Neural cell (in vitro differentiated cells): Measurements from ENCODE around the gene ISG15. TPM values are rescaled to one million over a fixed set of nuclear protein-coding genes. Genes with fewer than 3 reads are reported as not detected.

Experiments
- H2AFZ ChIP-seq: fragments of 200-600, 300-800 bp; sonication (generic), shearing (Covaris generic); 2 replicates; pipeline ENCODE4 v1.6.0; 2014; ENCODE audit warnings: low read depth, mild to moderate bottlenecking, antibody characterized with exemption, low read length, moderate library complexity
- H3F3A ChIP-seq: fragments of 200-600 bp; shearing (Covaris generic); 2 replicates; pipeline ENCODE4 v1.6.1; 2016; ENCODE audit warnings: mild to moderate bottlenecking, moderate library complexity, mixed read lengths, antibody characterized with exemption, low read length; ENCODE audit not compliant: insufficient read depth, poor library complexity, severe bottlenecking
- H3K27ac ChIP-seq: fragments of 200-600, 300-800 bp; sonication (generic), shearing (Covaris generic); 2 replicates; pipeline ENCODE4 v1.5.1; 2014; ENCODE audit warnings: mild to moderate bottlenecking, low read length, moderate library complexity
- H3K27me3 ChIP-seq: fragments of 300-800, 200-600 bp; sonication (generic), shearing (Covaris generic); 2 replicates; pipeline ENCODE4 v1.6.0; 2014; ENCODE audit warnings: mild to moderate bottlenecking, low read depth, low read length, moderate library complexity; ENCODE audit not compliant: insufficient read depth
- H3K36me3 ChIP-seq: fragments of 300-800, 200-600 bp; sonication (generic), shearing (Covaris generic); 2 replicates; pipeline ENCODE4 v1.5.1; 2014; ENCODE audit warnings: mild to moderate bottlenecking, antibody characterized with exemption, low read length, moderate library complexity; ENCODE audit not compliant: insufficient read depth
- H3K4me2 ChIP-seq: fragments of 300-800, 200-600 bp; sonication (generic), shearing (Covaris generic); 2 replicates; pipeline ENCODE4 v1.6.0; 2014; ENCODE audit warnings: mild to moderate bottlenecking, low read length
- H3K4me3 ChIP-seq: fragments of 300-800, 200-600 bp; sonication (generic), shearing (Covaris generic); 2 replicates; pipeline ENCODE4 v1.5.1; 2014; ENCODE audit warnings: mild to moderate bottlenecking, low read length, moderate library complexity
- H3K79me2 ChIP-seq: fragments of 200-600 bp; shearing (Covaris generic); replicated peaks from 2 replicates; pipeline ENCODE4 v1.6.0; 2014; ENCODE audit warnings: mild to moderate bottlenecking, low read length, moderate library complexity; ENCODE audit not compliant: insufficient read depth
- H3K9ac ChIP-seq: fragments of 300-800, 200-600 bp; sonication (generic), shearing (Covaris generic); 2 replicates; pipeline ENCODE4 v1.6.1; 2016; ENCODE audit warnings: mild to moderate bottlenecking, low read length, mixed read lengths
- H3K9me2 ChIP-seq: fragments of 200-600 bp; shearing (Covaris generic); 2 replicates; pipeline ENCODE4 v1.6.1; 2016; ENCODE audit warnings: mild to moderate bottlenecking, low read length, mixed read lengths; ENCODE audit not compliant: insufficient read depth
- H3K9me3 ChIP-seq: fragments of 200-600, 300-800 bp; sonication (generic), shearing (Covaris generic); 2 replicates; pipeline ENCODE4 v1.6.1; 2016; ENCODE audit warnings: mild to moderate bottlenecking, mixed run types, low read length, moderate library complexity, mixed read lengths
- H4K20me1 ChIP-seq: fragments of 200-600 bp; shearing (Covaris generic); 2 replicates; pipeline ENCODE4 v1.6.1; 2016; ENCODE audit warnings: mild to moderate bottlenecking, mixed run types; ENCODE audit not compliant: insufficient read depth
- CTCF ChIP-seq: fragments of 450-650 bp; IDR thresholded peaks from 2 replicates; pipeline ENCODE4 v1.5.1; 2014; ENCODE audit warnings: antibody characterized with exemption, mild to moderate bottlenecking, moderate library complexity; ENCODE audit not compliant: poor library complexity, severe bottlenecking
- EP300 ChIP-seq: fragments of 450-650 bp; conservative IDR thresholded peaks from 2 replicates; pipeline ENCODE4 v1.6.1; 2014; ENCODE audit warnings: antibody characterized with exemption, mild to moderate bottlenecking, moderate library complexity; ENCODE audit not compliant: poor library complexity, severe bottlenecking
- EZH2 ChIP-seq: fragments of 200-600, 300-800 bp; shearing (Covaris generic), sonication (generic); IDR thresholded peaks from 2 replicates; pipeline ENCODE4 v1.6.1; 2014; ENCODE audit warnings: antibody characterized with exemption, low read length, borderline replicate concordance, mild to moderate bottlenecking; ENCODE audit not compliant: insufficient read depth, poor library complexity, severe bottlenecking
- MXI1 ChIP-seq: fragments of 450-650 bp; conservative IDR thresholded peaks from 2 replicates; pipeline ENCODE4 v1.6.1; 2014; ENCODE audit warnings: antibody characterized with exemption, mild to moderate bottlenecking; ENCODE audit not compliant: poor library complexity, severe bottlenecking
- POLR2AphosphoS5 ChIP-seq: IDR thresholded peaks from 2 replicates; pipeline ENCODE4 v1.6.1; 2012
- RAD21 ChIP-seq: fragments of 450-650 bp; conservative IDR thresholded peaks from 2 replicates; pipeline ENCODE4 v1.6.1; 2014; ENCODE audit warnings: antibody characterized with exemption, mild to moderate bottlenecking, moderate library complexity
- SMC3 ChIP-seq: fragments of 450-650 bp; conservative IDR thresholded peaks from 2 replicates; pipeline ENCODE4 v1.6.1; 2014; ENCODE audit warnings: antibody characterized with exemption, mild to moderate bottlenecking, moderate library complexity; ENCODE audit not compliant: poor library complexity
- TAF1 ChIP-seq: IDR thresholded peaks from 2 replicates; pipeline ENCODE4 v1.6.1; 2012; ENCODE audit warnings: low read depth
- polyA plus RNA-seq: library from polyadenylated mRNA; depleted of rRNA; stranded (reverse); fragments of >200 nt; gene quantifications from 2 replicates; pipeline ENCODE4 v1.2.3, GENCODE V29; 2014
- TF ChIP-seq, protein P1 (sequence below): IDR thresholded peaks from 2 replicates; pipeline ENCODE4 v1.6.1; 2012; ENCODE audit warnings: borderline replicate concordance

ISG15 gene
- polyA plus RNA-seq, 1 donor from 2014 or later, result 8.0 TPM

GRCh38 chr1:1025730-1026129, 12.4 kb downstream of the ISG15 start:
- H3F3A ChIP-seq, result no peaks in the 10 kb centered on the region
- H2AFZ ChIP-seq, result no peak overlapping the region
- no peak for TF ChIP-seq TAF1
- TF ChIP-seq EZH2, result no peak
- no peak for TF ChIP-seq RAD21
- no peak for TF ChIP-seq POLR2AphosphoS5
- no peak for TF ChIP-seq MXI1
- TF ChIP-seq, protein P1, sequence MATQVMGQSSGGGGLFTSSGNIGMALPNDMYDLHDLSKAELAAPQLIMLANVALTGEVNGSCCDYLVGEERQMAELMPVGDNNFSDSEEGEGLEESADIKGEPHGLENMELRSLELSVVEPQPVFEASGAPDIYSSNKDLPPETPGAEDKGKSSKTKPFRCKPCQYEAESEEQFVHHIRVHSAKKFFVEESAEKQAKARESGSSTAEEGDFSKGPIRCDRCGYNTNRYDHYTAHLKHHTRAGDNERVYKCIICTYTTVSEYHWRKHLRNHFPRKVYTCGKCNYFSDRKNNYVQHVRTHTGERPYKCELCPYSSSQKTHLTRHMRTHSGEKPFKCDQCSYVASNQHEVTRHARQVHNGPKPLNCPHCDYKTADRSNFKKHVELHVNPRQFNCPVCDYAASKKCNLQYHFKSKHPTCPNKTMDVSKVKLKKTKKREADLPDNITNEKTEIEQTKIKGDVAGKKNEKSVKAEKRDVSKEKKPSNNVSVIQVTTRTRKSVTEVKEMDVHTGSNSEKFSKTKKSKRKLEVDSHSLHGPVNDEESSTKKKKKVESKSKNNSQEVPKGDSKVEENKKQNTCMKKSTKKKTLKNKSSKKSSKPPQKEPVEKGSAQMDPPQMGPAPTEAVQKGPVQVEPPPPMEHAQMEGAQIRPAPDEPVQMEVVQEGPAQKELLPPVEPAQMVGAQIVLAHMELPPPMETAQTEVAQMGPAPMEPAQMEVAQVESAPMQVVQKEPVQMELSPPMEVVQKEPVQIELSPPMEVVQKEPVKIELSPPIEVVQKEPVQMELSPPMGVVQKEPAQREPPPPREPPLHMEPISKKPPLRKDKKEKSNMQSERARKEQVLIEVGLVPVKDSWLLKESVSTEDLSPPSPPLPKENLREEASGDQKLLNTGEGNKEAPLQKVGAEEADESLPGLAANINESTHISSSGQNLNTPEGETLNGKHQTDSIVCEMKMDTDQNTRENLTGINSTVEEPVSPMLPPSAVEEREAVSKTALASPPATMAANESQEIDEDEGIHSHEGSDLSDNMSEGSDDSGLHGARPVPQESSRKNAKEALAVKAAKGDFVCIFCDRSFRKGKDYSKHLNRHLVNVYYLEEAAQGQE, result no peak
- no peak for TF ChIP-seq SMC3
- no peak for TF ChIP-seq CTCF
- TF ChIP-seq EP300, result no peak
- no peak overlapping the region for H3K4me3 ChIP-seq
- no peaks in the 10 kb centered on the region for H3K27me3 ChIP-seq
- H3K9me2 ChIP-seq, result no peaks in the 10 kb centered on the region
- H3K79me2 ChIP-seq, result peaks cover 4% of the 10 kb centered on the region
- no peak overlapping the region for H3K27ac ChIP-seq
- no peaks in the 10 kb centered on the region for H4K20me1 ChIP-seq
- no peaks in the 10 kb centered on the region for H3K9me3 ChIP-seq
- H3K4me2 ChIP-seq, result no peak overlapping the region
- H3K36me3 ChIP-seq, result no peaks in the 10 kb centered on the region
- H3K9ac ChIP-seq, result no peak overlapping the region

DNA sequence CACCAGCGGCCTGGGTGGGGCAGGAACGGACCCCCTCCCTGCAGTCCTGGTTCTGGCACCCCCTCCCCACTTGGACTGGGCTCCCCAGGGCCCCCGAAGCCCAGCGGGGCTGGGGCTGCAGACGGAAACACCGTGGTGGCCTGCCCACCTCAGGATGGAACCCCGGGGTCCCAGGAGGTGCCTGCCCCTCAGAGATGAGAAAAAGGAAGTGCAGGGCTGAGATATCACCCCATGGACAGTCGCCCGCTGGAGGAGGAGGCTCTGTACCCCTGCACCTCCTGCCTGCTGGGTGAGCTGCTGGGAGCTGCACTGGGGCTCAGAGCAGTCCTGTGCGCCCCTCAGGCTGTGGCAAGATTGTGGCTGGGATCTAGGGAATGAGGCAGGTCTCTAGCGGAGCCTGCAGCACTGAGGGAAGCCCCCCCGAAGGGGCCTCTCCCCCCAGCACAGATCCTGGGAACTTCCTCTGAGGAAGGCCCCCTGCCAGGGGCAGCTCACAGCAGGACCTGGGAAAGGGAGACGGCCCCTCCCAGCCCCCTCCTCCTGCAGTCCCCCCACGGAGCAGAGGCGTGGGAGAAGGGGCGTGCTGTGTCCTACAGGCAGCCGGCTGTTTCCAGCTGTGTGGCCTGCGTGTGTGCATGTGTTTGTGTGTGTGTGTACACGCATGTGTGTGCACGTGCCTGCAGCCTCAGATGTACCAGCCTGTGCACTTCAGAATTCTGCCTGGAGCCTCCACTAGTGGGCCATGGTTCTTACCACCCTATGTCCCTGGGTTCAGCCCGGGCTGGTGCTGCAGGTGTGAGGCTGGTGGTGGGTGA, 13.5 kb downstream of the ISG15 start:
- Histone ChIP-seq H3K9me2 (no peaks in the 10 kb centered on the region), H3K4me3 (no peak overlapping the region), H3K27ac (no peak overlapping the region), H3K4me2 (no peak overlapping the region), H4K20me1 (no peaks in the 10 kb centered on the region), H3F3A (no peaks in the 10 kb centered on the region), H3K27me3 (no peaks in the 10 kb centered on the region), H3K79me2 (no peaks in the 10 kb centered on the region), H3K36me3 (no peaks in the 10 kb centered on the region), H3K9me3 (no peaks in the 10 kb centered on the region), H2AFZ (no peak overlapping the region), H3K9ac (peak overlapping the region; percentile 23)
- no peak for TF ChIP-seq MXI1
- TF ChIP-seq TAF1, result no peak
- TF ChIP-seq POLR2AphosphoS5, result no peak
- TF ChIP-seq CTCF, result no peak
- TF ChIP-seq EZH2, result no peak
- TF ChIP-seq RAD21, result no peak
